HCT116 (cell line): Measurements from ENCODE around the gene KRTAP4-6. TPM values are rescaled to one million over a fixed set of nuclear protein-coding genes. Genes with fewer than 3 reads are reported as not detected.

ENCODE experiments used
- ATAC-seq: fragments of 200-7000 bp; cut with Tn5 transposase; 2 replicates; pipeline ENCODE4 v1.9.1; 2020; ENCODE audit warnings: mild to moderate bottlenecking, moderate library complexity
- BruUV-seq: library from RNA; stranded (reverse); fragments of 400-500 nt; replicated peaks from 2 replicates; lab custom pipeline; 2021; lab: Mats Ljungman, UMichigan
- CTCF ChIA-PET: fragments of 300-600 bp; sonication (Branson Sonifier 250); formaldehyde crosslinking; loops from one replicate; lab custom pipeline; 2021; ENCODE audit warnings: antibody characterized with exemption; lab: Charles Lee
- POLR2A ChIA-PET: fragments of 300-600, 350-600 bp; sonication (Branson Sonifier 250); formaldehyde crosslinking; loops from one replicate; lab custom pipeline; 2021; ENCODE audit warnings: antibody characterized with exemption; lab: Charles Lee
- RAD21 ChIA-PET, 2 experiments: fragments of 300-600 bp; sonication (Branson Sonifier 250); formaldehyde crosslinking; loops; one replicate each; lab custom pipeline; 2023; ENCODE audit warnings: low total read pairs in 2 of 2; ENCODE audit not compliant: uncharacterized antibody in 2 of 2, unreplicated experiment in 2 of 2, low non-redundant PET in 1 of 2; lab: Charles Lee
- DNase-seq: peaks from one replicate; pipeline ENCODE4 v3.0.0-alpha.2; 2010; ENCODE audit warnings: low read depth, low spot score
- H2AFZ ChIP-seq: fragments of 200-600 bp; shearing (Covaris generic), sonication (generic); 2 replicates; pipeline ENCODE4 v1.6.1; 2017; ENCODE audit warnings: low read depth, mixed run types, mixed read lengths, antibody characterized with exemption, low read length; ENCODE audit not compliant: poor library complexity, severe bottlenecking
- H3K27ac ChIP-seq: 2 replicates; pipeline ENCODE4 v1.5.1; 2012; ENCODE audit warnings: low read depth, low read length
- H3K27me3 ChIP-seq: fragments of 200-600 bp; sonication (generic); 2 replicates; pipeline ENCODE4 v1.6.1; 2016; ENCODE audit warnings: mixed run types, low read length, mixed read lengths; ENCODE audit not compliant: insufficient read depth
- H3K36me3 ChIP-seq, 2 experiments: fragments of 200-500 bp in 1 of 2; fragments of 200-600 bp in 1 of 2; sonication (Bioruptor generic) in 1 of 2; sonication (generic) in 1 of 2; 2 replicates each; pipeline versions ENCODE4 v1.5.1 to v1.6.1; 2014 to 2016; ENCODE audit warnings: low read length in 2 of 2, inconsistent platforms in 1 of 2, mixed read lengths in 1 of 2, mixed run types in 1 of 2; ENCODE audit not compliant: insufficient read depth in 2 of 2, control insufficient read depth in 1 of 2
- H3K4me1 ChIP-seq, 2 experiments: fragments of 200-600 bp in 1 of 2; sonication (generic) in 1 of 2; 2 replicates each; pipeline versions ENCODE4 v1.5.1 to v1.6.1; 2012 to 2017; ENCODE audit warnings: low read length in 2 of 2, inconsistent platforms in 1 of 2, mild to moderate bottlenecking in 1 of 2, mixed read lengths in 1 of 2, mixed run types in 1 of 2, moderate library complexity in 1 of 2; ENCODE audit not compliant: insufficient read depth in 2 of 2, control insufficient read depth in 1 of 2
- H3K4me2 ChIP-seq: fragments of 200-600 bp; sonication (generic); 2 replicates; pipeline ENCODE4 v1.6.1; 2017; ENCODE audit warnings: mixed run types, low read length, mixed read lengths
- H3K4me3 ChIP-seq, 2 experiments: fragments of 200-600 bp in 1 of 2; sonication (generic) in 1 of 2; replicated peaks in 1 of 2; 2 replicates each; pipeline ENCODE4 v1.5.1; 2011 to 2016; ENCODE audit warnings: low read length in 2 of 2, control low read depth in 1 of 2, low read depth in 1 of 2, mild to moderate bottlenecking in 1 of 2, mixed read lengths in 1 of 2, mixed run types in 1 of 2
- H3K79me2 ChIP-seq: fragments of 200-600 bp; sonication (generic); 2 replicates; pipeline ENCODE4 v1.6.1; 2017; ENCODE audit warnings: mild to moderate bottlenecking, mixed run types, low read length, moderate library complexity, mixed read lengths; ENCODE audit not compliant: insufficient read depth
- H3K9ac ChIP-seq: fragments of 200-600 bp; sonication (generic); 2 replicates; pipeline ENCODE4 v1.6.1; 2016; ENCODE audit warnings: low read length, mixed read lengths
- H3K9me2 ChIP-seq: fragments of 200-600 bp; sonication (generic), shearing (Covaris generic); 2 replicates; pipeline ENCODE4 v1.6.1; 2017; ENCODE audit warnings: mixed run types, mild to moderate bottlenecking, moderate library complexity; ENCODE audit not compliant: insufficient read depth
- H3K9me3 ChIP-seq, 2 experiments: fragments of 200-500 bp in 1 of 2; fragments of 200-600 bp in 1 of 2; sonication (Bioruptor generic) in 1 of 2; sonication (generic) in 1 of 2; 2 replicates each; pipeline ENCODE4 v1.6.1; 2014 to 2017; ENCODE audit warnings: low read length in 2 of 2, mixed read lengths in 2 of 2, inconsistent platforms in 1 of 2, low read depth in 1 of 2, mild to moderate bottlenecking in 1 of 2, mixed run types in 1 of 2, moderate library complexity in 1 of 2; ENCODE audit not compliant: control insufficient read depth in 1 of 2, insufficient read depth in 1 of 2
- H4K20me1 ChIP-seq: fragments of 200-600 bp; sonication (generic), shearing (Covaris generic); 2 replicates; pipeline ENCODE4 v1.6.1; 2017; ENCODE audit warnings: mixed run types, mild to moderate bottlenecking, moderate library complexity; ENCODE audit not compliant: insufficient read depth
- ELF1 ChIP-seq: IDR thresholded peaks from 2 replicates; pipeline ENCODE4 v1.6.1; 2012; ENCODE audit warnings: low read depth, borderline replicate concordance
- FOSL1 ChIP-seq: IDR thresholded peaks from 2 replicates; pipeline ENCODE4 v1.6.1; 2012; ENCODE audit warnings: low read depth
- JUND ChIP-seq: IDR thresholded peaks from 2 replicates; pipeline ENCODE4 v1.6.1; 2012
- SP1 ChIP-seq: IDR thresholded peaks from 2 replicates; pipeline ENCODE4 v1.6.1; 2012; ENCODE audit warnings: low read depth
- YY1 ChIP-seq: IDR thresholded peaks from 2 replicates; pipeline ENCODE4 v1.6.1; 2011; ENCODE audit warnings: low read length, low read depth, moderate library complexity, mild to moderate bottlenecking; ENCODE audit not compliant: insufficient replicate concordance; ENCODE audit errors: extremely low read depth
- ZFX ChIP-seq: fragments of 450-650 bp; IDR thresholded peaks from 2 replicates; pipeline ENCODE4 v1.6.1; 2017
- intact Hi-C: fragments of 100-400 bp; cut with micrococcal nuclease; formaldehyde crosslinking; loops from 2 replicates; pipeline ENCODE4 v1.10.0; 2022
- total RNA-seq: library from RNA; stranded (reverse); gene quantifications from one replicate; pipeline ENCODE4 v1.2.1, GENCODE V29; 2021; ENCODE audit not compliant: unreplicated experiment
- TF ChIP-seq, protein P1 (sequence below): IDR thresholded peaks from 2 replicates; pipeline ENCODE4 v1.6.1; 2012; ENCODE audit warnings: low read depth
- TF ChIP-seq, protein P2 (sequence below): IDR thresholded peaks from 2 replicates; pipeline ENCODE4 v1.6.1; 2012

KRTAP4-6 gene
- total RNA-seq, 1 experiment from 2014 or later, result not detected

DNA sequence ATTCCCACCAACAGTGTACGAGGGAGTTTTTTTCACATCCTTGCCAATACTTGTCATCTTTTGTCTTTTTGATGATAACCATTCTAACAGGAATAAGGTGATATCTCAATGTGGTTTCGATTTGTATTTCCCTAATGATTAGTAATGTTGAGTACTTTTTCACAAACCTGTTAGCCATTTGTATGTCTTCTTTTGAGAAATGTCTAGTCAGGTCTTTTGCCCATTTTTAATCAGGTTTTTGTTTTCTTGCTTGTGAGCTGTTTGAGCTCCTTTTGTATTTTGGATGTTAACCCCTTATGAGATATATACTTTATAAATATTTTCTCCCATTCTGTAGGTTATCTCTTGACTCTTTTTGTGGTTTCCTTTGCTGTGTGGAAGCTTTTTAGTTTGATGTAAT lies 11.2 kb upstream of the KRTAP4-6 start:
- Histone ChIP-seq H3K4me1 (no peaks in the 10 kb centered on the region), H3K9ac (no peak overlapping the region), H3K4me2 (no peak overlapping the region), H3K27me3 (no peaks in the 10 kb centered on the region), H3K36me3 (no peaks in the 10 kb centered on the region), H3K27ac (no peak overlapping the region), H2AFZ (no peak overlapping the region), H3K9me2 (no peaks in the 10 kb centered on the region), H3K79me2 (no peaks in the 10 kb centered on the region), H3K4me3 (no peak overlapping the region), H3K9me3 (peaks cover 0 to 10% of the 10 kb centered on the region in 2 experiments; a peak in 1 of 4 replicates), H4K20me1 (no peaks in the 10 kb centered on the region)
- ATAC-seq (no peak), DNase-seq (no peak)
- RAD21 ChIA-PET, result no interaction called here
- TF ChIP-seq SP1, result no peak
- no peak for TF ChIP-seq ELF1
- TF ChIP-seq, protein P1, sequence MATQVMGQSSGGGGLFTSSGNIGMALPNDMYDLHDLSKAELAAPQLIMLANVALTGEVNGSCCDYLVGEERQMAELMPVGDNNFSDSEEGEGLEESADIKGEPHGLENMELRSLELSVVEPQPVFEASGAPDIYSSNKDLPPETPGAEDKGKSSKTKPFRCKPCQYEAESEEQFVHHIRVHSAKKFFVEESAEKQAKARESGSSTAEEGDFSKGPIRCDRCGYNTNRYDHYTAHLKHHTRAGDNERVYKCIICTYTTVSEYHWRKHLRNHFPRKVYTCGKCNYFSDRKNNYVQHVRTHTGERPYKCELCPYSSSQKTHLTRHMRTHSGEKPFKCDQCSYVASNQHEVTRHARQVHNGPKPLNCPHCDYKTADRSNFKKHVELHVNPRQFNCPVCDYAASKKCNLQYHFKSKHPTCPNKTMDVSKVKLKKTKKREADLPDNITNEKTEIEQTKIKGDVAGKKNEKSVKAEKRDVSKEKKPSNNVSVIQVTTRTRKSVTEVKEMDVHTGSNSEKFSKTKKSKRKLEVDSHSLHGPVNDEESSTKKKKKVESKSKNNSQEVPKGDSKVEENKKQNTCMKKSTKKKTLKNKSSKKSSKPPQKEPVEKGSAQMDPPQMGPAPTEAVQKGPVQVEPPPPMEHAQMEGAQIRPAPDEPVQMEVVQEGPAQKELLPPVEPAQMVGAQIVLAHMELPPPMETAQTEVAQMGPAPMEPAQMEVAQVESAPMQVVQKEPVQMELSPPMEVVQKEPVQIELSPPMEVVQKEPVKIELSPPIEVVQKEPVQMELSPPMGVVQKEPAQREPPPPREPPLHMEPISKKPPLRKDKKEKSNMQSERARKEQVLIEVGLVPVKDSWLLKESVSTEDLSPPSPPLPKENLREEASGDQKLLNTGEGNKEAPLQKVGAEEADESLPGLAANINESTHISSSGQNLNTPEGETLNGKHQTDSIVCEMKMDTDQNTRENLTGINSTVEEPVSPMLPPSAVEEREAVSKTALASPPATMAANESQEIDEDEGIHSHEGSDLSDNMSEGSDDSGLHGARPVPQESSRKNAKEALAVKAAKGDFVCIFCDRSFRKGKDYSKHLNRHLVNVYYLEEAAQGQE, result no peak
- no peak for TF ChIP-seq FOSL1
- TF ChIP-seq JUND, result no peak
- no peak for TF ChIP-seq ZFX
- TF ChIP-seq, protein P2, sequence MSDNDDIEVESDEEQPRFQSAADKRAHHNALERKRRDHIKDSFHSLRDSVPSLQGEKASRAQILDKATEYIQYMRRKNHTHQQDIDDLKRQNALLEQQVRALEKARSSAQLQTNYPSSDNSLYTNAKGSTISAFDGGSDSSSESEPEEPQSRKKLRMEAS, result no peak
- TF ChIP-seq YY1, result no peak
- POLR2A ChIA-PET, result no interaction called here
- CTCF ChIA-PET, result no interaction called here
- intact Hi-C loops, result no loop called here
- no TSS peak for BruUV-seq
